Renal cortex interstitium (tissue), 11 donors: ENCODE results near the gene FAM83E. TPM values are rescaled to one million over a fixed set of nuclear protein-coding genes. Genes with fewer than 3 reads are reported as not detected.
"Not testable (repeated sequence)": the region's sequence is repeated elsewhere in the genome, so short reads cannot be mapped to it uniquely, and the experiment has no call there.

Experiments
- DNase-seq, 11 donors: peaks; one replicate each; pipeline ENCODE4 v3.0.0-alpha.2; 2013; ENCODE audit warnings: low read depth in 9 of 11, low spot score in 4 of 11; ENCODE audit errors: extremely low read depth in 1 of 11
- polyA plus RNA-seq, 3 donors: library from polyadenylated mRNA; unstranded; fragments of 120-200 nt; gene quantifications; one replicate each; pipeline ENCODE4 v1.2.1, GENCODE V29; 2013; ENCODE audit not compliant: insufficient read length in 3 of 3

The FAM83E gene
- polyA plus RNA-seq, 3 donors: 0.88 to 1.2 (median 1.1) TPM

- no peak for DNase-seq
Observed at GRCh38 chr19:48596679-48597465, 18.0 kb downstream of the FAM83E start.

GRCh38 chr19:48596237-48596636 is 18.6 kb downstream of the FAM83E start:
- no peak for DNase-seq

DNA sequence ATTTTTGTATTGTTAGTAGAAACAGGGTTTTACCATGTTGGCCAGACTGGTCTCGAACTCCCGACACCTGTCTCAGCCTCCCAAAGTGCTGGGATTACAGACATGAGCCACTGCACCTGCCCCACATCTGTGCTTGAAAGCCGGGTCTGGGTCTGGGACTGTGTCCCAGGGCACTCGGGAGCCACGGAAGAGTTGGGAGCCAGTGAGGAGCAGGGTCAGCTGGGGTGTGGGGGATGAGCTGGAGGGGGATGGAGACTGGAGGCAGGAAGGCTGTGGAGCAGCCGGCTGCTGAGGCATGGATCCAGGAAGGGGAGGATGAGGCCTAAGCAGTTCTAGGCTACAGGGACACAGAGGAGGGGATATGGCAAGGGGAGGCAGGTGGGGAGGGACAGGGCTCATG is 19.0 kb downstream of the FAM83E start:
- no peak for DNase-seq

DNA sequence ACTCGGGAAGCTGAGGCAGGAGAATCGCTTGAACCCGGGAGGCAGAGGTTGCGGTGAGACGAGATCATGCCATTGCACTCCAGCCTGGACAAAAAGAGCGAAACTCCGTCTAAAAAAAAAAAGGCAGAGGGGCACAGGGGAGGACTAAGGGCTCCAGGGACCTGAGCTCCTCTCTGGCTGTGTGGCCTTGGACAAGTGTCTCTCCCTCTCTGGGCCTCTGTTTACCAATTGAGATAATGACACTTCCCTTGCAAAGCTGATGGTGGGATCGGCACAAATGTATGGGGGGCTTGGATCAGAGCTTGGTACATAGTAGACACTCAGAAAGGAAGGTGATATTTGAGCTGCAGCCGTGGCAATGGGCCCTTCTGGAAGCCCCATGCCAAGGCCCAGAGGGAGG is 19.7 kb downstream of the FAM83E start:
- DNase-seq: no peak

DNA sequence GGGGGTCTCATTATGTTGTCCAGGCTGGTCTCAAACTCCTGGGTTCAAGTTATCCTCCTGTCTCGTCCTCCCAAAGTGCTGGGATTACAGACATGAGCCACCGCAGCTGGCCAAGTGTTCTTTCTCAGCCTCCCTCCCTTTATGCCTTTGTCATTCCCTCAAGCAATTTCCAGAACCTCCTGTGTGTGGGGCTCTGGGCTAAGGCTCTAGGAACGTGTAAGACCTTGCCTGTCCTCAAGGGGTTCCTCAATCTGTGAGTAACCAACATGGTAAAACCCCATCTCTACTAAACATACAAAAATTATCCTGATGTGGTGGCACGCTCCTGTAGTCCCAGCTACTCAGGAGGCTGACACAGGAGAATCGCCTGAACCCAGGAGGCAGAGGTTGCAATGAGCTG is 23.9 kb downstream of the FAM83E start:
- no peak for DNase-seq

- DNase-seq: peak; percentile 60 to 84 (median 76)
Observed at GRCh38 chr19:48588670-48589401, 26.0 kb downstream of the FAM83E start.

DNA sequence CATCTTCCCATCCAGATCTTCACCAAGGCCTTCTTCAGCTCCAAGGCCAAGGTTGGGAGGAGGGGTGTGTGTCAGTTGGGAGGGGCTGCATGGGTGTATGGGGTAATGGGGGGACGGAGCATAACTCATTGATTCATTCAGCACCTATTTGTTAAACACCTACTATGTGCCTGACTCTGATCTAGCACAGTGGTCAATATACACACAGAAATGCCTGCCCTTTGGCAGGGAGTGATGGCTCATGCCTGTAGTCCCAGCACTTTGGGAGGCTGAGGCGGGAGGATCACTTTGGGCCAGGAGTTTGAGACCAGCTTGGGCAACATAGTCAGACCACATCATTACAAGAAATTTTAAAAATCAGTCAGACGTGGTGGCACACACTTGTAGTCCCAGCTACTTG is 27.5 kb downstream of the FAM83E start:
- DNase-seq: no peak

DNA sequence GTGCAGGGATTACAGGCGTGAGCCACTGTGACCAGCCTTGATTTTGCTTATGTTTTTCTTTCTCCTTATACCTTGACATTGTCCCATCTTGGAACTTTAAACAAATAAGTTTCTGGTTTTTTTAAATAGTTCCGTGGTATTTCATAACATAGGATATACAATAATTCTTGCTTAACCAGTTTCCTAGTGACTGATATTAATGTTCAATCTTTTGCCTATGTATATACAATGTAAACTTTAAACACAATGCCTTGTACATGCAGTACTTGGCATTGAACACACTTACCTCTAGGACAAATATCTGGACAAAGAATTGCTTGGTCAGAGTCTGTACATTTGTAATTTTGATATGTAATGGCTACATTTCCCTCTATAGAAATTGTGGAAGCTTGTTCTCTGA is 32.7 kb downstream of the FAM83E start:
- DNase-seq: no peak

DNA sequence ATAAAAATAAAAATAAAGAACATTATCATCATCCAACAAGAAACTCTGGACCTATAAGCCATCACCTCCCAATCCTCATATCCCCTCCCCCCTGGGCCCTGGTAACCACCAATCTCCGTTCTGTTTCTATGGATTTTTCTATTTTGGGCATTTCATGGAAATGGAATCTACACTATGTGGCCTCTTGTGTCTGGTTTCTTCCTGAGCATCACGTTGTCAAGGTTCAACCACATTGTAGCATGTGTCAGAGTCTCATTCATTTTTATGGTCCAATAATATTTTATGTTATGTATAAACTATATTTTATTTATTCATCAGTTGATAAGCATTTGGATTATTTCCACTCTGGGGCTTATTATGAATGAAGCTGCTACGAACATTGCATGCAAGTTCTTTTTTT is 36.0 kb downstream of the FAM83E start:
- no peak for DNase-seq

- DNase-seq: not testable (repeated sequence)
Observed at GRCh38 chr19:48577908-48578307, 37.0 kb downstream of the FAM83E start.

DNA sequence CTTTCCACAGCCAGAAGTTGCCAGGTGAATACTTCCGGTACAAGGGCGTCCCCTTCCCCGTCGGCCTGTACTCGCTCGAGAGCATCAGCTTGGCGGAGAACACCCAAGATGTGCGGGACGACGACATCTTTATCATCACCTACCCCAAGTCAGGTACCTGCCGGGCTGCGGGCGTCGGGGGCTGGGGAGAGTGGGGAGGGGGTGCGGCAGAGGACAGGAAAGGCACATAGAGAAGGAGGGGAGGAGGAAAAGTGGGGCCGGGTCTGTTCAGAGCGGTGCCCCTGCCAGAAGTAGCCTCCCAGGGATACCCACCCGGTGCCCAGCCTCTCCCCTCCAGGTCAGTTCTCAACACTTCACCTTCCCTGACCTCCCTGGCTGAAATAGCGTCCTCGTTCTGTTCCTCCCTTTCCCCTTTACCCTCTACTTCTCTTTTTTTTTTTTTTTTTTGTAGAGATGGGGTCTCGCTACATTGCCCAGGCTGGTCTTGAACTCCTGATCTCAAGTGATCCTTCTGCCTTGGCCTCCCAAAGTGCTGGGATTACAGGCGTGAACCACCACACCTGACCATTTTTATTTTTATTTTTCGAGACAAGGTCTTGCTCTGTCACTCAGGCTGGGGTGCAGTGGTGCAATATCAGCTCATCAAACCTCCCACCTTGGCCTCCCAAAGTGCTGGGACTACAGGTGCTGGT is 38.8 kb downstream of the FAM83E start:
- DNase-seq: no peak

GRCh38 chr19:48573163-48573505 is 41.7 kb downstream of the FAM83E start:
- DNase-seq: no peak

- DNase-seq: no peak
Observed at GRCh38 chr19:48571378-48572162, 43.3 kb downstream of the FAM83E start.

DNA sequence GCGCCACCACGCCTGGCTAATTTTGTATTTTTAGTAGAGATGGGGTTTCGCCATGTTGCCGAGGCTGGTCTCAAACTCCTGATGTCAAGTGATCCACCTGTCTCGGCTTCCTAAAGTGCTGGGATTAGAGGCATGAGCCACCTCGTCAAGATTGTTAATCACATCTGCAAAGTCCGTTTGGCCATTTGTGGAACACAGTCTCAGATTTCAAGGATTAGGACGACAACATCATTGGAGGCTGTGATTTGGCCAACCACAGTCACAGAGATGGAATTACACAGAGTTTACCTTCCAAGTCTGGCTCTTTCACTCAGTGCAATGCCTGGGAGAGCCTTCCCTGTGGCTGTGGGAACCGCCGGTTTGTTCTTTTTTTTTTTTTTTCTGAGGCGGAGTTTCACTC is 45.1 kb downstream of the FAM83E start:
- DNase-seq: no peak

DNA sequence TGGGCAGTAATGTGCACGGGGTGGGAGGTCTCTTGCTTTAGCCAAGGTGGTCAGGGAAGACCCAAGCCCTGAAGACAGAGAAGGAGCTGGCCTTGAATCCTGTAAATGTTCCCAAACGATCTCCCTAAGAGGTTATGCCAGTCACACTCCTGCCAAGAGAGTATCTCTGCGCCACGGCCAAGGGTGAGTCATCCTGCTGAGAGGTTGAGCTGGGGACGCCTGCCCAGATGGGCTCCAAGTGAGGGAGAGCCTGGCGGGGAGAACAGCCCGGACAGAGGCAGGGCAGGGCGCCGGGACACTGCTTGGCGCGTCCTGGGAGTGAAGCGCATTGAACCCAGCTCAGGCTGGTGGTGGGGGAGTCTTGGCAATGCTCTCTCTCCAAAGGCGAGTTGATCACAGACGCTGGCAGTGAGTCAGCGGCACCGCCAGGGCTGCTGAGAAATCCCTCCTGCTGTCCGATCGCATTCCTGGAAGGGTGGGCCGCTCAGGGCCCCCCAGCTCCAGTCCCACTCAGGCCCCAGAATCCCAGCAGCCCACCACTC is 46.5 kb downstream of the FAM83E start:
- no peak for DNase-seq

- DNase-seq: no peak
Observed at GRCh38 chr19:48565090-48565489, 49.8 kb downstream of the FAM83E start.
